GM19043 (cell line): Measurements from ENCODE around the gene HOXA10.

Experiments
- ATAC-seq: cut with Tn5 transposase; IDR thresholded peaks from one replicate; pipeline ENCODE4 v1.9.1; 2021; ENCODE audit warnings: low read depth; ENCODE audit not compliant: unreplicated experiment

HOXA10 gene

GRCh38 chr7:27203964-27204594, 30.0 kb upstream of the HOXA10 start:
- ATAC-seq: no peak

GRCh38 chr7:27203365-27203953, 29.3 kb upstream of the HOXA10 start:
- no peak for ATAC-seq

GRCh38 chr7:27202862-27203134, 28.7 kb upstream of the HOXA10 start:
- ATAC-seq: no peak

- ATAC-seq: no peak
Measured at GRCh38 chr7:27202018-27202861, 28.1 kb upstream of the HOXA10 start.

GRCh38 chr7:27201580-27202017, 27.5 kb upstream of the HOXA10 start:
- ATAC-seq: no peak

- no peak for ATAC-seq
Measured at GRCh38 chr7:27200761-27201579, 26.9 kb upstream of the HOXA10 start.

- ATAC-seq: no peak
Measured at GRCh38 chr7:27199849-27200760, 26.0 kb upstream of the HOXA10 start, which contains the start of gene HOXA13. Gene HOXA13 (minus strand): TSS chr7:27200091. CDS start chr7:27200077, 14 bp downstream.

- no peak for ATAC-seq
Measured at GRCh38 chr7:27198871-27199801, 25.0 kb upstream of the HOXA10 start.

- no peak for ATAC-seq
Measured at GRCh38 chr7:27198138-27198841, 24.2 kb upstream of the HOXA10 start.

GRCh38 chr7:27197137-27198042, 23.3 kb upstream of the HOXA10 start:
- no peak for ATAC-seq

GRCh38 chr7:27196287-27196767, 22.2 kb upstream of the HOXA10 start:
- no peak for ATAC-seq

GRCh38 chr7:27194686-27195379, 20.7 kb upstream of the HOXA10 start:
- no peak for ATAC-seq

GRCh38 chr7:27194002-27194352, 19.9 kb upstream of the HOXA10 start:
- ATAC-seq: no peak

- no peak for ATAC-seq
Measured at GRCh38 chr7:27193335-27194001, 19.3 kb upstream of the HOXA10 start.

- no peak for ATAC-seq
Measured at GRCh38 chr7:27192546-27193334, 18.6 kb upstream of the HOXA10 start.
